Measurements from ENCODE around the gene A4GNT.

The A4GNT gene

GRCh38 chr3:138081371-138082084, 50.7 kb downstream of the A4GNT start:
- no peaks in the 10 kb centered on the region for H3K79me2 ChIP-seq (ENCODE audit: insufficient read depth, low read length)
- peak overlapping the region; percentile 78 for H3K4me2 ChIP-seq (ENCODE audit: low read depth, low read length, poor library complexity, severe bottlenecking)
- H3K9me2 ChIP-seq (replicated peaks; ENCODE audit: low read depth, low read length) = no peaks in the 10 kb centered on the region
- H3K36me3 ChIP-seq (ENCODE audit: insufficient read depth, low read length) = no peaks in the 10 kb centered on the region; the same call in 1 of the 2 replicates
- no peak overlapping the region for H2AFZ ChIP-seq (ENCODE audit: low read length)
- no peak overlapping the region for H3K9ac ChIP-seq (ENCODE audit: low read depth, low read length, poor library complexity, severe bottlenecking)
- H3K4me3 ChIP-seq (ENCODE audit: low read length, poor library complexity, severe bottlenecking) = peak overlapping the region; percentile 63
- H4K20me1 ChIP-seq (ENCODE audit: insufficient read depth, low read length, poor library complexity, severe bottlenecking) = no peaks in the 10 kb centered on the region
- peaks cover 27% of the 10 kb centered on the region for H3K4me1 ChIP-seq (ENCODE audit: insufficient read depth, low read length, poor library complexity, severe bottlenecking)
- no peaks in the 10 kb centered on the region for H3K27me3 ChIP-seq (ENCODE audit: insufficient read depth, low read length, poor library complexity, severe bottlenecking)
- H3F3A ChIP-seq (ENCODE audit: low read depth) = peaks cover 5% of the 10 kb centered on the region; the same call in 1 of the 2 replicates
- H3K9me3 ChIP-seq (ENCODE audit: insufficient read depth, low read depth, low read length) = no peaks in the 10 kb centered on the region
- TF ChIP-seq, protein P1, sequence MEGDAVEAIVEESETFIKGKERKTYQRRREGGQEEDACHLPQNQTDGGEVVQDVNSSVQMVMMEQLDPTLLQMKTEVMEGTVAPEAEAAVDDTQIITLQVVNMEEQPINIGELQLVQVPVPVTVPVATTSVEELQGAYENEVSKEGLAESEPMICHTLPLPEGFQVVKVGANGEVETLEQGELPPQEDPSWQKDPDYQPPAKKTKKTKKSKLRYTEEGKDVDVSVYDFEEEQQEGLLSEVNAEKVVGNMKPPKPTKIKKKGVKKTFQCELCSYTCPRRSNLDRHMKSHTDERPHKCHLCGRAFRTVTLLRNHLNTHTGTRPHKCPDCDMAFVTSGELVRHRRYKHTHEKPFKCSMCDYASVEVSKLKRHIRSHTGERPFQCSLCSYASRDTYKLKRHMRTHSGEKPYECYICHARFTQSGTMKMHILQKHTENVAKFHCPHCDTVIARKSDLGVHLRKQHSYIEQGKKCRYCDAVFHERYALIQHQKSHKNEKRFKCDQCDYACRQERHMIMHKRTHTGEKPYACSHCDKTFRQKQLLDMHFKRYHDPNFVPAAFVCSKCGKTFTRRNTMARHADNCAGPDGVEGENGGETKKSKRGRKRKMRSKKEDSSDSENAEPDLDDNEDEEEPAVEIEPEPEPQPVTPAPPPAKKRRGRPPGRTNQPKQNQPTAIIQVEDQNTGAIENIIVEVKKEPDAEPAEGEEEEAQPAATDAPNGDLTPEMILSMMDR (conservative IDR thresholded peaks at IDR 0.05; ENCODE audit: low read length) = no peak
- no peak for TF ChIP-seq EZH2phosphoT487 (IDR thresholded peaks at IDR 0.05; ENCODE audit: borderline replicate concordance)

GRCh38 chr3:138079901-138080300, 52.3 kb downstream of the A4GNT start:
- peaks cover 5% of the 10 kb centered on the region; the same call in 1 of the 2 replicates for H3F3A ChIP-seq (ENCODE audit: low read depth)
- H3K27me3 ChIP-seq (ENCODE audit: insufficient read depth, low read length, poor library complexity, severe bottlenecking) = no peaks in the 10 kb centered on the region
- no peaks in the 10 kb centered on the region; the same call in 1 of the 2 replicates for H3K36me3 ChIP-seq (ENCODE audit: insufficient read depth, low read length)
- H3K9ac ChIP-seq (ENCODE audit: low read depth, low read length, poor library complexity, severe bottlenecking) = no peak overlapping the region
- H3K9me3 ChIP-seq (ENCODE audit: insufficient read depth, low read depth, low read length) = no peaks in the 10 kb centered on the region
- peaks cover 27% of the 10 kb centered on the region for H3K4me1 ChIP-seq (ENCODE audit: insufficient read depth, low read length, poor library complexity, severe bottlenecking)
- no peaks in the 10 kb centered on the region for H4K20me1 ChIP-seq (ENCODE audit: insufficient read depth, low read length, poor library complexity, severe bottlenecking)
- no peak overlapping the region for H3K4me3 ChIP-seq (ENCODE audit: low read length, poor library complexity, severe bottlenecking)
- TF ChIP-seq, protein P1 (conservative IDR thresholded peaks at IDR 0.05; ENCODE audit: low read length) = no peak
- TF ChIP-seq EZH2phosphoT487 (IDR thresholded peaks at IDR 0.05; ENCODE audit: borderline replicate concordance) = no peak
- H2AFZ ChIP-seq (ENCODE audit: low read length) = no peak overlapping the region
- no peaks in the 10 kb centered on the region for H3K9me2 ChIP-seq (replicated peaks; ENCODE audit: low read depth, low read length)
- H3K79me2 ChIP-seq (ENCODE audit: insufficient read depth, low read length) = no peaks in the 10 kb centered on the region
- no peak overlapping the region for H3K4me2 ChIP-seq (ENCODE audit: low read depth, low read length, poor library complexity, severe bottlenecking)

DNA sequence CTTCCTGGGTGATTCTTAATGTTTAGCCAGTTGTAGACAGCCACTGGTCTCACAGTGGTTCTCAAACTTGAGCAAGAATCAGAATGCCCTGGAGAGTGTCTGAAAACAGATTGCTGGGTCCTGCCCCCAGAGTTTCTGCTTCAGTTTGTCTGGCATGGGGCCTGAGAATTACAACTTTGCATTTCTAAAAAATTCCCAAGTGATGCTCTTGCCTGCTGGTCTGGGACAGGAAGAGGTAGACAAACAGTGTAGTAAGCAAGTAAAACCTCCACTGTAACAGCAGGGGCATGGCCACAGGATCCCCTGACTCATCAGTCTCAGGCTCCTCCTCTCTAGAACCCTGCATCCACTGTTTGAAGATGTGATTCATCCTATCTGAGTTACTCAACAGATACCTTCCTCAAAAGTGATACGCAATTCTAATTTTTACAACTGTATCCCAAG, 53.3 kb downstream of the A4GNT start:
- Histone ChIP-seq H3K9me2 (replicated peaks; ENCODE audit: low read depth, low read length) (no peaks in the 10 kb centered on the region), H3K4me3 (ENCODE audit: low read length, poor library complexity, severe bottlenecking) (no peak overlapping the region), H3K4me1 (ENCODE audit: insufficient read depth, low read length, poor library complexity, severe bottlenecking) (peaks cover 23% of the 10 kb centered on the region), H3K9me3 (ENCODE audit: insufficient read depth, low read depth, low read length) (no peaks in the 10 kb centered on the region), H2AFZ (ENCODE audit: low read length) (no peak overlapping the region), H3K79me2 (ENCODE audit: insufficient read depth, low read length) (no peaks in the 10 kb centered on the region), H3K4me2 (ENCODE audit: low read depth, low read length, poor library complexity, severe bottlenecking) (no peak overlapping the region), H4K20me1 (ENCODE audit: insufficient read depth, low read length, poor library complexity, severe bottlenecking) (no peaks in the 10 kb centered on the region), H3F3A (ENCODE audit: low read depth) (peaks cover 5% of the 10 kb centered on the region; the same call in 1 of the 2 replicates), H3K27me3 (ENCODE audit: insufficient read depth, low read length, poor library complexity, severe bottlenecking) (no peaks in the 10 kb centered on the region), H3K36me3 (ENCODE audit: insufficient read depth, low read length) (no peaks in the 10 kb centered on the region; the same call in 1 of the 2 replicates), H3K9ac (ENCODE audit: low read depth, low read length, poor library complexity, severe bottlenecking) (no peak overlapping the region)
- TF ChIP-seq, protein P1 (conservative IDR thresholded peaks at IDR 0.05; ENCODE audit: low read length) = no peak
- TF ChIP-seq EZH2phosphoT487 (IDR thresholded peaks at IDR 0.05; ENCODE audit: borderline replicate concordance) = no peak

Measured in Loucy (cell line).